ENCODE results near the gene MEF2D.

Gene MEF2D

DNA sequence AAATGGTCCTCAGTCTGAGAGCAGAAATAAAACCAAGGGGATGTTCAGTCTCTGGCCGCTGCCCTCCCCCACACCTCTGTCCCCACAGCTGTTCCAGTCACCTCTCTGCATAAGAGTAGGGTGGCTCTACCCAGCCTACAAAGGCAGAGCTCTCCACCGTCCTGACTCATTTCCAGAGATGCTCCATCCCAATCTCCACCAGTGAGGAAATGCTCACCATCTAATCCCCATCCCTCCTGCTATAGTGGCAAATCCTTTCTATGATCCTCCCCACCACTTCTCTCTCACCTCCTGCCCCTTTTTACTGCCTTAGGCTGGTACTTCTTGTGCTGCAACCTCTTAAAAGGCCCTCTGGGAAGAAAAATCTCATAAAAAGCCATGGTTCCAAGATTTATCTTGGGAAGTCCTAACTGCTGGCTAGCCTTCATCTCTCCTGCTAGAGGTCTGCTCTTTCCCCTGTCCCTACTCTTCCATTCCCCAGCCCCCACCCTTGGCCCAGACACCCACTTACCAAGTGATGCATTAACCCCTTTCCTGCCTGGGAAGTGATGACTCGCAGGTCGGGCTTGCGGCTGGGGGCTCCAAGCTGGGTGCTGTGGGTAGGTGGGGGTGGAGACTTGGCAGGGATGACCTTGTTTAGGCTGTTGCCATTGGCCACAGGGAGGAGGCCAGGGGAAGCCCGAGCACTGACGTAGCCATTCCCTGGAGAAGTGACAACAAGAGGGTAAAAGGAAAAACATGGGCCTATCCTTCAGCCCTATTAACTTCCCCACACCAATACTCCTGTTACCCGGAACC, 23.9 kb downstream of the MEF2D start:
- H2AFZ ChIP-seq (ENCODE audit: low read length) = no peak overlapping the region
- no peaks in the 10 kb centered on the region for H3F3A ChIP-seq (ENCODE audit: low read depth)
- no peaks in the 10 kb centered on the region for H3K4me1 ChIP-seq (ENCODE audit: insufficient read depth, low read length, poor library complexity, severe bottlenecking)
- no peaks in the 10 kb centered on the region for H4K20me1 ChIP-seq (ENCODE audit: insufficient read depth, low read length, poor library complexity, severe bottlenecking)
- H3K27me3 ChIP-seq (ENCODE audit: insufficient read depth, low read length, poor library complexity, severe bottlenecking) = no peaks in the 10 kb centered on the region
- H3K79me2 ChIP-seq (ENCODE audit: insufficient read depth, low read length) = no peaks in the 10 kb centered on the region
- H3K9ac ChIP-seq (ENCODE audit: low read depth, low read length, poor library complexity, severe bottlenecking) = no peak overlapping the region
- no peak overlapping the region for H3K4me3 ChIP-seq (ENCODE audit: low read length, poor library complexity, severe bottlenecking)
- H3K9me3 ChIP-seq (ENCODE audit: insufficient read depth, low read depth, low read length) = no peaks in the 10 kb centered on the region
- TF ChIP-seq, protein P1, sequence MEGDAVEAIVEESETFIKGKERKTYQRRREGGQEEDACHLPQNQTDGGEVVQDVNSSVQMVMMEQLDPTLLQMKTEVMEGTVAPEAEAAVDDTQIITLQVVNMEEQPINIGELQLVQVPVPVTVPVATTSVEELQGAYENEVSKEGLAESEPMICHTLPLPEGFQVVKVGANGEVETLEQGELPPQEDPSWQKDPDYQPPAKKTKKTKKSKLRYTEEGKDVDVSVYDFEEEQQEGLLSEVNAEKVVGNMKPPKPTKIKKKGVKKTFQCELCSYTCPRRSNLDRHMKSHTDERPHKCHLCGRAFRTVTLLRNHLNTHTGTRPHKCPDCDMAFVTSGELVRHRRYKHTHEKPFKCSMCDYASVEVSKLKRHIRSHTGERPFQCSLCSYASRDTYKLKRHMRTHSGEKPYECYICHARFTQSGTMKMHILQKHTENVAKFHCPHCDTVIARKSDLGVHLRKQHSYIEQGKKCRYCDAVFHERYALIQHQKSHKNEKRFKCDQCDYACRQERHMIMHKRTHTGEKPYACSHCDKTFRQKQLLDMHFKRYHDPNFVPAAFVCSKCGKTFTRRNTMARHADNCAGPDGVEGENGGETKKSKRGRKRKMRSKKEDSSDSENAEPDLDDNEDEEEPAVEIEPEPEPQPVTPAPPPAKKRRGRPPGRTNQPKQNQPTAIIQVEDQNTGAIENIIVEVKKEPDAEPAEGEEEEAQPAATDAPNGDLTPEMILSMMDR (conservative IDR thresholded peaks at IDR 0.05; ENCODE audit: low read length) = no peak
- TF ChIP-seq EZH2phosphoT487 (IDR thresholded peaks at IDR 0.05; ENCODE audit: borderline replicate concordance) = no peak
- no peaks in the 10 kb centered on the region for H3K9me2 ChIP-seq (replicated peaks; ENCODE audit: low read depth, low read length)
- H3K4me2 ChIP-seq (ENCODE audit: low read depth, low read length, poor library complexity, severe bottlenecking) = no peak overlapping the region
- H3K36me3 ChIP-seq (ENCODE audit: insufficient read depth, low read length) = peaks cover 90% of the 10 kb centered on the region; the same call in 1 of the 2 replicates

DNA sequence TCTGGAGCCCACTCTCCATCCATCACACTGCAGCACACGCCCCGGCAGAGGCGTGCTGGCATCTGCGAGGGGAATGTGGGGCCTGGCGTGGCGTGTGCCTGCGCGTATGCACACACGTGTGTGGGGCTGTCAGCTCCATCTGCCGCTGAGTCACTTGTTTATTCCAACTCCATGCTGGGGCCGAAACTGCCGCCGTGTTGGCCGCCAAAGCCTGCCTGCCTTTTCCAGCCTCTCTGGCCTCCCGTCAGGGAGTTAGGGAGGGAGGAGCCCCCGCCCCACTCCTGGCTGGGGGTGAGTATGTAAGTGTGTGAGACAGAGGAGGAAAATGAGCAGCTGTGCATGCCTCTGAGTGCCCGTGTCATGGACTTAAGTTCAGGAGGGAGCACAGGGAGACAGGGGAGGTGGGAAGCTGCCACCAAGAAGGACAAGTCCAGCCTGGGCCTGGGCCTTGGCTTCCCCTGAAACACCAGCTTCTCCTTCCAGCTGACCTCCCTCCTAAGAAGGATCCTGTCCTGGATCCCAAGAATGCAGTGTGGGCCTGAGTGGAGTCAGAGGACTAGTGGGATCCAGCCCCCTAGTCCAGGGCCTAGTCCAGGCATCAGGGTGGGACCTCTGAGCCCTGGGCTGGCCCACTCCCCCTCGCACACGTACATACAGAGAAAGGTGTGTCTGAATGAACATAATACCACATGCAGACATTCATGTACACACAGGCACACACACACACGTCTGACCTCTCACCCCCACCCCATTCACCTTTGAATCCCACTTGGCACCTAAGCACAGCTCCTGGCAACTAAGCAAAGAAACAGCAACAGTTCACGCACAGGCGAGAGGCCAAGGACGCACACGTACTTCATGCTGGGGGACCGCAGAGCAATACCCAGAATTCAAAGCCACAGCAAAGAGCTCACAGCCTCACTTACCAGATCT, 24.7 kb downstream of the MEF2D start:
- Histone ChIP-seq H4K20me1 (ENCODE audit: insufficient read depth, low read length, poor library complexity, severe bottlenecking) (no peaks in the 10 kb centered on the region), H3K4me2 (ENCODE audit: low read depth, low read length, poor library complexity, severe bottlenecking) (no peak overlapping the region), H2AFZ (ENCODE audit: low read length) (no peak overlapping the region), H3K9ac (ENCODE audit: low read depth, low read length, poor library complexity, severe bottlenecking) (no peak overlapping the region), H3F3A (ENCODE audit: low read depth) (no peaks in the 10 kb centered on the region), H3K9me3 (ENCODE audit: insufficient read depth, low read depth, low read length) (no peaks in the 10 kb centered on the region), H3K79me2 (ENCODE audit: insufficient read depth, low read length) (no peaks in the 10 kb centered on the region), H3K4me1 (ENCODE audit: insufficient read depth, low read length, poor library complexity, severe bottlenecking) (no peaks in the 10 kb centered on the region), H3K36me3 (ENCODE audit: insufficient read depth, low read length) (peaks cover 86% of the 10 kb centered on the region; the same call in 1 of the 2 replicates), H3K9me2 (replicated peaks; ENCODE audit: low read depth, low read length) (no peaks in the 10 kb centered on the region), H3K27me3 (ENCODE audit: insufficient read depth, low read length, poor library complexity, severe bottlenecking) (no peaks in the 10 kb centered on the region), H3K4me3 (ENCODE audit: low read length, poor library complexity, severe bottlenecking) (no peak overlapping the region)
- TF ChIP-seq EZH2phosphoT487 (IDR thresholded peaks at IDR 0.05; ENCODE audit: borderline replicate concordance) = no peak
- TF ChIP-seq, protein P1 (conservative IDR thresholded peaks at IDR 0.05; ENCODE audit: low read length) = no peak

DNA sequence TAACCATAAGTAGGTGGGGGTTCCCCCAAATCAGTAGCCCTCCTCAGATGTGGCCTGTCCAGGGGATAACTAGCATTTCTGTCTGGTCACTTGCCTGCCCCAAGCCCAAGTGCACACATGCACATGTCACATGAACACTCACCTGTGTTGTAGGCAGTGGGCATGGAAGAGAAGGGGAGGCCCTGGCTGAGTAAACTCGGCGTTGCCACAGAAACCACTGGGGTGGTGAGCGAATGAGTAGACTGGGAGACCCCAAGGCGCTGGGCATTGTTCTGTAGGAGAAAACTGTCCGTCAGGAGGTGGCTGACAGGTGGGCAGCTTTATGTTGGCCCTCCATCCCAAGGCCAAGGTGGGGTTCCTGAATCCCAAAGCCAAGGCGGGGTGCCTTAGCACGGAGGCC, 25.6 kb downstream of the MEF2D start:
- Histone ChIP-seq H4K20me1 (ENCODE audit: insufficient read depth, low read length, poor library complexity, severe bottlenecking) (no peaks in the 10 kb centered on the region), H3F3A (ENCODE audit: low read depth) (no peaks in the 10 kb centered on the region), H3K79me2 (ENCODE audit: insufficient read depth, low read length) (no peaks in the 10 kb centered on the region), H3K27me3 (ENCODE audit: insufficient read depth, low read length, poor library complexity, severe bottlenecking) (no peaks in the 10 kb centered on the region), H3K4me3 (ENCODE audit: low read length, poor library complexity, severe bottlenecking) (no peak overlapping the region), H3K9me2 (replicated peaks; ENCODE audit: low read depth, low read length) (no peaks in the 10 kb centered on the region), H3K9me3 (ENCODE audit: insufficient read depth, low read depth, low read length) (no peaks in the 10 kb centered on the region), H3K36me3 (ENCODE audit: insufficient read depth, low read length) (peaks cover 82% of the 10 kb centered on the region; the same call in 1 of the 2 replicates), H3K4me1 (ENCODE audit: insufficient read depth, low read length, poor library complexity, severe bottlenecking) (no peaks in the 10 kb centered on the region), H2AFZ (ENCODE audit: low read length) (no peak overlapping the region), H3K9ac (ENCODE audit: low read depth, low read length, poor library complexity, severe bottlenecking) (no peak overlapping the region), H3K4me2 (ENCODE audit: low read depth, low read length, poor library complexity, severe bottlenecking) (no peak overlapping the region)
- no peak for TF ChIP-seq EZH2phosphoT487 (IDR thresholded peaks at IDR 0.05; ENCODE audit: borderline replicate concordance)
- TF ChIP-seq, protein P1 (conservative IDR thresholded peaks at IDR 0.05; ENCODE audit: low read length) = no peak
